HL-60 (cell line): Measurements from ENCODE around the gene PMVK.
A peak's percentile ranks its signal among the peaks of the same experiment; 100 is the strongest.

Source experiments
- DNase-seq, 2 experiments: peaks; one replicate each; pipeline ENCODE4 v3.0.0-alpha.2; 2010 to 2020; ENCODE audit warnings: low read depth in 1 of 2, low spot score in 1 of 2
- H3K27ac ChIP-seq: fragments of 250-450 bp; sonication (Bioruptor Pico); replicated peaks from 2 replicates; pipeline ENCODE4 v1.5.1; 2020; ENCODE audit warnings: mild to moderate bottlenecking, moderate library complexity
- H3K27me3 ChIP-seq: fragments of 250-450 bp; sonication (Bioruptor Pico); 2 replicates; pipeline ENCODE4 v1.5.1; 2021; ENCODE audit warnings: mild to moderate bottlenecking, moderate library complexity; ENCODE audit not compliant: insufficient read depth, poor library complexity, severe bottlenecking
- H3K4me3 ChIP-seq: replicated peaks from 2 replicates; pipeline ENCODE4 v1.5.1; 2011; ENCODE audit warnings: mild to moderate bottlenecking, control low read depth, low read length; ENCODE audit not compliant: insufficient read depth
- CTCF ChIP-seq: IDR thresholded peaks from one replicate; pipeline ENCODE4 v1.5.1; 2011; ENCODE audit warnings: low read length, control low read depth, inconsistent platforms; ENCODE audit not compliant: insufficient read depth
- GABPA ChIP-seq: IDR thresholded peaks from 2 replicates; pipeline ENCODE4 v1.6.1; 2012; ENCODE audit warnings: low read depth
- POLR2AphosphoS5 ChIP-seq: IDR thresholded peaks from 2 replicates; pipeline ENCODE4 v1.6.1; 2012; ENCODE audit warnings: low read depth
- REST ChIP-seq: IDR thresholded peaks from 2 replicates; pipeline ENCODE4 v1.6.1; 2012; ENCODE audit warnings: low read depth; ENCODE audit not compliant: insufficient replicate concordance
- SPI1 ChIP-seq: IDR thresholded peaks from 2 replicates; pipeline ENCODE4 v1.6.1; 2012; ENCODE audit warnings: low read depth, mild to moderate bottlenecking, borderline replicate concordance

PMVK gene

GRCh38 chr1:154955718-154956543 lies 19.4 kb upstream of the PMVK start, which contains the start of gene PBXIP1:
Gene PBXIP1 (minus strand): TSS chr1:154956099. CDS start chr1:154953721, 2,378 bp downstream.
- Histone ChIP-seq H3K27ac (peak within 1 kb of the TSS; percentile 78), H3K4me3 (peak within 1 kb of the TSS; percentile 51), H3K27me3 (no peaks in the 10 kb centered on the region)
- DNase-seq, result peak; percentile 77 to 93
- no peak for TF ChIP-seq GABPA
- TF ChIP-seq SPI1, result peak; percentile 60; the same call in 1 of the 2 replicates
- TF ChIP-seq CTCF, result peak; percentile 21
- 0 out of 2 replicates have a peak, but pooled peaks have one; percentile 26 for TF ChIP-seq POLR2AphosphoS5
- TF ChIP-seq REST, result no peak

GRCh38 chr1:154955039-154955717 lies 18.7 kb upstream of the PMVK start:
- no peak for TF ChIP-seq CTCF
- no peak for TF ChIP-seq REST
- peak; percentile 33; the same call in 1 of the 2 replicates for TF ChIP-seq SPI1
- H3K27ac ChIP-seq, result peak overlapping the region; percentile 78
- peak overlapping the region; percentile 51 for H3K4me3 ChIP-seq
- peak; percentile 52 to 84 for DNase-seq
- H3K27me3 ChIP-seq, result no peaks in the 10 kb centered on the region

GRCh38 chr1:154954541-154954940 lies 18.0 kb upstream of the PMVK start:
- 0 out of 2 replicates have a peak, but pooled peaks have one; percentile 16 for TF ChIP-seq SPI1
- no peak for TF ChIP-seq REST
- Histone ChIP-seq H3K27me3 (no peaks in the 10 kb centered on the region), H3K27ac (peak overlapping the region; percentile 78), H3K4me3 (no peak overlapping the region)
- no peak for DNase-seq
